ENCODE data around the gene BMP6.

GRCh38 chr6:7897461-7898192 lies 171.7 kb downstream of the BMP6 start:
- TF ChIP-seq CTCF (IDR thresholded peaks at IDR 0.05) (no peak), POLR2A (IDR thresholded peaks at IDR 0.05) (no peak), POLR2AphosphoS5 (IDR thresholded peaks at IDR 0.05) (no peak)

Measured in breast epithelium (tissue), 3 donors.